CD4-positive, alpha-beta memory T cell (primary cell): ENCODE results near the gene RNU6-1. TPM values are rescaled to one million over a fixed set of nuclear protein-coding genes. Genes with fewer than 3 reads are reported as not detected.

Experiments used
- CTCF ChIA-PET: fragments of 350-600 bp; sonication (Branson Sonifier 250); formaldehyde crosslinking; loops from one replicate; lab custom pipeline; 2021; ENCODE audit warnings: inconsistent platforms; ENCODE audit not compliant: partially characterized antibody; lab: Charles Lee
- POLR2A ChIA-PET: fragments of 350-600 bp; sonication (Branson Sonifier 250); formaldehyde crosslinking; loops from one replicate; lab custom pipeline; 2021; ENCODE audit not compliant: partially characterized antibody; lab: Charles Lee
- DNase-seq, 5 donors: peaks; one replicate each; pipeline versions ENCODE4 v3.0.0 to v3.0.0-alpha.2; 2020 to 2022; ENCODE audit warnings: mixed read lengths in 1 of 5
- H3K27ac ChIP-seq: one replicate; pipeline ENCODE4 v1.7.0; 2013; ENCODE audit warnings: low read depth, low read length
- H3K27me3 ChIP-seq: 2 replicates; pipeline ENCODE4 v1.7.0; 2013; ENCODE audit warnings: mild to moderate bottlenecking, low read length, moderate library complexity; ENCODE audit not compliant: insufficient read depth
- H3K36me3 ChIP-seq: 2 replicates; pipeline ENCODE4 v1.7.0; 2013; ENCODE audit warnings: mild to moderate bottlenecking, low read length, moderate library complexity; ENCODE audit not compliant: insufficient read depth
- H3K4me1 ChIP-seq: 2 replicates; pipeline ENCODE4 v1.7.0; 2013; ENCODE audit warnings: mild to moderate bottlenecking, low read length, moderate library complexity; ENCODE audit not compliant: insufficient read depth
- H3K4me3 ChIP-seq, 2 donors: one replicate each; pipeline ENCODE4 v1.7.0; 2013; ENCODE audit warnings: low read length in 2 of 2, mild to moderate bottlenecking in 1 of 2
- H3K9me3 ChIP-seq, 2 donors: one replicate each; pipeline ENCODE4 v1.7.0; 2013; ENCODE audit warnings: low read length in 2 of 2, control low read depth in 1 of 2; ENCODE audit not compliant: control insufficient read depth in 1 of 2
- H3K27ac Mint-ChIP-seq, 7 donors: one replicate each; pipeline ENCODE4 v1.8.0; 2020 to 2021; ENCODE audit warnings: mixed read lengths in 7 of 7, mild to moderate bottlenecking in 6 of 7, inconsistent platforms in 3 of 7, moderate library complexity in 3 of 7
- H3K27me3 Mint-ChIP-seq, 2 donors: one replicate each; pipeline ENCODE4 v1.8.0; 2020 to 2021; ENCODE audit warnings: mixed read lengths in 2 of 2
- H3K36me3 Mint-ChIP-seq, 2 donors: one replicate each; pipeline ENCODE4 v1.8.0; 2020 to 2021; ENCODE audit warnings: mixed read lengths in 2 of 2, inconsistent platforms in 1 of 2, mild to moderate bottlenecking in 1 of 2
- H3K4me1 Mint-ChIP-seq, 4 donors: one replicate each; pipeline ENCODE4 v1.8.0; 2020 to 2021; ENCODE audit warnings: mixed read lengths in 4 of 4, mild to moderate bottlenecking in 1 of 4
- H3K4me3 Mint-ChIP-seq, 8 donors: one replicate each; pipeline ENCODE4 v1.8.0; 2020 to 2021; ENCODE audit warnings: mixed read lengths in 8 of 8, mild to moderate bottlenecking in 7 of 8, moderate library complexity in 6 of 8, inconsistent platforms in 3 of 8
- H3K9me3 Mint-ChIP-seq, 8 donors: one replicate each; pipeline ENCODE4 v1.8.0; 2020 to 2021; ENCODE audit warnings: mixed read lengths in 8 of 8, mild to moderate bottlenecking in 5 of 8, inconsistent platforms in 3 of 8, moderate library complexity in 1 of 8
- intact Hi-C: fragments of 100-400 bp; cut with micrococcal nuclease; formaldehyde crosslinking; loops from one replicate; pipeline ENCODE4 v1.15.1; 2023
- polyA plus RNA-seq, 2 donors: library from polyadenylated mRNA; unstranded; fragments of 300-500 nt; fragmentation: Illumina TruSeq; gene quantifications; one replicate each; pipeline ENCODE4 v1.2.3, GENCODE V29; 2021
- total RNA-seq, 2 experiments: library from RNA; stranded (reverse); gene quantifications; one replicate each; pipeline ENCODE4 v1.2.3, GENCODE V29; 2021

Gene RNU6-1
- total and polyA plus RNA-seq, 4 experiments from 2014 or later, result not detected

GRCh38 chr15:67822537-67823313, 17.1 kb downstream of the RNU6-1 start:
- ChIA-PET POLR2A (interaction anchor here (2.4 kb wide), 1 partner anchor 10 kb away, joined by 6 read pairs; no protein-coding TSS in a partner anchor), CTCF (interaction anchor here (0.7 kb wide), 1 partner anchor 13 kb away, joined by 3 read pairs; no protein-coding TSS in a partner anchor)
- DNase-seq, result no peak
- Histone ChIP-seq H3K4me3 (no peak overlapping the region), H3K36me3 (no peaks in the 10 kb centered on the region), H3K4me1 (peaks cover 51% of the 10 kb centered on the region), H3K27me3 (peaks cover 52% of the 10 kb centered on the region), H3K27ac (no peak overlapping the region), H3K9me3 (no peaks in the 10 kb centered on the region)
- H3K9me3 Mint-ChIP-seq, result peaks cover 0 to 6% (median 0%) of the 10 kb centered on the region in 8 donors
- intact Hi-C loops, result no loop called here
- H3K36me3 Mint-ChIP-seq, result no peaks in the 10 kb centered on the region
- H3K27me3 Mint-ChIP-seq, result peaks cover 55 to 70% of the 10 kb centered on the region in 2 donors
- H3K4me1 Mint-ChIP-seq, result peaks cover 22 to 59% (median 38%) of the 10 kb centered on the region in 4 donors
- H3K27ac Mint-ChIP-seq, result peak overlapping the region in 3 of 7 donors; percentile 22 to 65 (median 41)
- H3K4me3 Mint-ChIP-seq, result peak overlapping the region in 7 of 8 donors; percentile 15 to 78 (median 59)

GRCh38 chr15:67821784-67822440, 17.9 kb downstream of the RNU6-1 start:
- Mint-ChIP-seq H3K9me3 (peaks cover 0 to 6% (median 0%) of the 10 kb centered on the region in 8 donors), H3K27ac (peak overlapping the region in 2 of 7 donors; percentile 41 to 65), H3K27me3 (peaks cover 55 to 71% of the 10 kb centered on the region in 2 donors), H3K4me1 (peaks cover 22 to 59% (median 38%) of the 10 kb centered on the region in 4 donors), H3K4me3 (peak overlapping the region in 6 of 8 donors; percentile 59 to 78 (median 68)), H3K36me3 (no peaks in the 10 kb centered on the region)
- Histone ChIP-seq H3K27me3 (peaks cover 52% of the 10 kb centered on the region), H3K27ac (no peak overlapping the region), H3K36me3 (no peaks in the 10 kb centered on the region), H3K4me1 (peaks cover 51% of the 10 kb centered on the region), H3K9me3 (no peaks in the 10 kb centered on the region), H3K4me3 (no peak overlapping the region)
- intact Hi-C loops, result no loop called here
- peak in 1 of 5 donors; percentile 7 for DNase-seq
- CTCF ChIA-PET, result interaction anchor here (0.7 kb wide), 1 partner anchor 14 kb away, joined by 3 read pairs; no protein-coding TSS in a partner anchor
- POLR2A ChIA-PET, result interaction anchor here (1.8 kb wide), 1 partner anchor 11 kb away, joined by 4 read pairs; no protein-coding TSS in a partner anchor

GRCh38 chr15:67820992-67821783, 18.7 kb downstream of the RNU6-1 start:
- POLR2A ChIA-PET, result interaction anchor here (1.1 to 1.8 kb wide), 2 partner anchors 11 to 38 kb away, joined by 3 to 4 read pairs; no protein-coding TSS in a partner anchor
- H3K4me3 Mint-ChIP-seq, result peak overlapping the region in 5 of 8 donors; percentile 16 to 78 (median 62)
- Histone ChIP-seq H3K27me3 (peaks cover 52% of the 10 kb centered on the region), H3K4me3 (no peak overlapping the region), H3K27ac (no peak overlapping the region), H3K9me3 (no peaks in the 10 kb centered on the region), H3K36me3 (no peaks in the 10 kb centered on the region), H3K4me1 (peaks cover 48% of the 10 kb centered on the region)
- H3K36me3 Mint-ChIP-seq, result no peaks in the 10 kb centered on the region
- H3K9me3 Mint-ChIP-seq, result peaks cover 0 to 6% (median 0%) of the 10 kb centered on the region in 8 donors
- peak in 2 of 5 donors; percentile 35 to 38 for DNase-seq
- peaks cover 19 to 55% (median 35%) of the 10 kb centered on the region in 4 donors for H3K4me1 Mint-ChIP-seq
- CTCF ChIA-PET, result no interaction called here
- intact Hi-C loops, result no loop called here
- peak overlapping the region in 3 of 7 donors; percentile 29 to 65 (median 35) for H3K27ac Mint-ChIP-seq
- H3K27me3 Mint-ChIP-seq, result peaks cover 58 to 69% of the 10 kb centered on the region in 2 donors

- Histone ChIP-seq H3K4me1 (peaks cover 39% of the 10 kb centered on the region), H3K4me3 (no peak overlapping the region), H3K27me3 (peaks cover 48% of the 10 kb centered on the region), H3K27ac (no peak overlapping the region), H3K9me3 (no peaks in the 10 kb centered on the region), H3K36me3 (no peaks in the 10 kb centered on the region)
- Mint-ChIP-seq H3K36me3 (peaks cover 0 to 5% of the 10 kb centered on the region in 2 donors), H3K9me3 (peaks cover 0 to 6% (median 4%) of the 10 kb centered on the region in 8 donors), H3K27ac (peak overlapping the region in 3 of 7 donors; percentile 12 to 47 (median 35)), H3K4me1 (peaks cover 14 to 47% (median 29%) of the 10 kb centered on the region in 4 donors), H3K4me3 (peak overlapping the region in 3 of 8 donors; percentile 16 to 49 (median 47)), H3K27me3 (peaks cover 50 to 61% of the 10 kb centered on the region in 2 donors)
- intact Hi-C loops, result no loop called here
- ChIA-PET POLR2A (interaction anchor here (1.1 to 2.3 kb wide), 3 partner anchors 12 to 37 kb away, joined by 3 to 7 read pairs (median 4); no protein-coding TSS in a partner anchor), CTCF (no interaction called here)
- peak in 2 of 5 donors; percentile 3 to 9 for DNase-seq
Observed at GRCh38 chr15:67820122-67820991, 19.5 kb downstream of the RNU6-1 start.

- H3K27me3 ChIP-seq, result peaks cover 44% of the 10 kb centered on the region
- Mint-ChIP-seq H3K27ac (no peak overlapping the region), H3K27me3 (peaks cover 50 to 55% of the 10 kb centered on the region in 2 donors), H3K4me3 (no peak overlapping the region), H3K9me3 (peaks cover 0 to 9% (median 4%) of the 10 kb centered on the region in 8 donors), H3K4me1 (peaks cover 14 to 41% (median 29%) of the 10 kb centered on the region in 4 donors), H3K36me3 (peaks cover 0 to 10% of the 10 kb centered on the region in 2 donors)
- POLR2A ChIA-PET, result interaction anchor here (2.3 kb wide), 1 partner anchor 35 kb away, joined by 7 read pairs; no protein-coding TSS in a partner anchor
- no peaks in the 10 kb centered on the region for H3K36me3 ChIP-seq
- intact Hi-C loops, result no loop called here
- H3K9me3 ChIP-seq, result no peaks in the 10 kb centered on the region
- CTCF ChIA-PET, result no interaction called here
- DNase-seq, result no peak
- no peak overlapping the region for H3K4me3 ChIP-seq
- peaks cover 36% of the 10 kb centered on the region for H3K4me1 ChIP-seq
- no peak overlapping the region for H3K27ac ChIP-seq
Observed at GRCh38 chr15:67819636-67820035, 20.2 kb downstream of the RNU6-1 start.

- POLR2A ChIA-PET, result interaction anchor here (0.6 to 2.3 kb wide), 2 partner anchors 20 to 33 kb away, joined by 3 to 7 read pairs; no protein-coding TSS in a partner anchor
Observed at GRCh38 chr15:67818464-67818863, 21.4 kb downstream of the RNU6-1 start.

More at GRCh38 chr15:67818464-67818863, 21.4 kb downstream of the RNU6-1 start:
- Mint-ChIP-seq H3K27ac (no peak overlapping the region), H3K4me1 (peaks cover 6 to 29% (median 20%) of the 10 kb centered on the region in 4 donors), H3K36me3 (peaks cover 0 to 10% of the 10 kb centered on the region in 2 donors), H3K4me3 (no peak overlapping the region), H3K9me3 (peaks cover 0 to 6% (median 4%) of the 10 kb centered on the region in 8 donors), H3K27me3 (peaks cover 42 to 45% of the 10 kb centered on the region in 2 donors)
- Histone ChIP-seq H3K4me3 (no peak overlapping the region), H3K9me3 (no peaks in the 10 kb centered on the region), H3K27me3 (peaks cover 33% of the 10 kb centered on the region), H3K4me1 (peaks cover 25% of the 10 kb centered on the region), H3K36me3 (no peaks in the 10 kb centered on the region), H3K27ac (no peak overlapping the region)
- DNase-seq, result no peak
- intact Hi-C loops, result no loop called here
- CTCF ChIA-PET, result interaction anchor here (1.1 to 1.2 kb wide), 2 partner anchors 18 to 361 kb away, joined by 3 read pairs; no protein-coding TSS in a partner anchor
